Endothelial cell of umbilical vein (primary cell): ENCODE results near the gene CYP1A1. TPM values are rescaled to one million over a fixed set of nuclear protein-coding genes. Genes with fewer than 3 reads are reported as not detected.

ENCODE experiments used
- BruUV-seq: library from RNA; stranded (reverse); fragments of 400-500 nt; replicated peaks from 2 replicates; lab custom pipeline; 2021; lab: Mats Ljungman, UMichigan
- CTCF ChIA-PET: fragments of 300-600, 350-600 bp; sonication (Branson Sonifier 250); formaldehyde crosslinking; loops from one replicate; lab custom pipeline; 2021; ENCODE audit warnings: antibody characterized with exemption, inconsistent platforms; lab: Charles Lee
- POLR2A ChIA-PET: fragments of 300-600, 350-600 bp; sonication (Branson Sonifier 250); formaldehyde crosslinking; loops from one replicate; lab custom pipeline; 2021; ENCODE audit warnings: antibody characterized with exemption, inconsistent platforms; lab: Charles Lee
- DNase-seq: peaks from one replicate; pipeline ENCODE4 v3.0.0-alpha.2; 2011; ENCODE audit warnings: low read depth, low spot score
- FAIRE-seq: peaks from 2 replicates; lab custom pipeline; 2011; peaks lifted over from hg19 to GRCh38; lab: Jason Lieb, UNC
- H2AFZ ChIP-seq: 2 replicates; pipeline ENCODE4 v1.6.0; 2012; ENCODE audit warnings: low read depth, low read length, control low read depth, inconsistent platforms
- H3K27ac ChIP-seq: 2 replicates; pipeline ENCODE4 v1.5.1; 2011; ENCODE audit warnings: low read depth, mild to moderate bottlenecking, control low read depth, low read length, moderate library complexity; ENCODE audit not compliant: insufficient read depth
- H3K27me3 ChIP-seq, 2 experiments: 2 replicates each; pipeline versions ENCODE4 v1.6.0 to v1.6.1; 2011; ENCODE audit warnings: low read length in 2 of 2, mixed read lengths in 1 of 2; ENCODE audit not compliant: control insufficient read depth in 2 of 2, insufficient read depth in 2 of 2
- H3K36me3 ChIP-seq, 2 experiments: 2 replicates in 1 of 2; 3 replicates in 1 of 2; pipeline ENCODE4 v1.5.1; 2011; ENCODE audit warnings: low read length in 2 of 2, mild to moderate bottlenecking in 1 of 2, moderate library complexity in 1 of 2; ENCODE audit not compliant: control insufficient read depth in 2 of 2, insufficient read depth in 2 of 2; ENCODE audit errors: extremely low read depth in 1 of 2
- H3K4me1 ChIP-seq: 3 replicates; pipeline ENCODE4 v1.5.1; 2011; ENCODE audit warnings: mild to moderate bottlenecking, low read length; ENCODE audit not compliant: control insufficient read depth, insufficient read depth; ENCODE audit errors: extremely low read depth
- H3K4me2 ChIP-seq: 2 replicates; pipeline ENCODE4 v1.6.1; 2011; ENCODE audit warnings: low read length, control low read depth, mixed read lengths; ENCODE audit not compliant: insufficient read depth
- H3K4me3 ChIP-seq, 3 experiments: fragments of 200-600 bp in 1 of 3; sonication (generic), shearing (Covaris generic) in 1 of 3; replicated peaks in 1 of 3; 2 replicates each; pipeline ENCODE4 v1.5.1; 2011 to 2016; ENCODE audit warnings: control low read depth in 3 of 3, low read length in 3 of 3, mild to moderate bottlenecking in 2 of 3, inconsistent platforms in 1 of 3, low read depth in 1 of 3, moderate library complexity in 1 of 3; ENCODE audit not compliant: insufficient read depth in 1 of 3
- H3K79me2 ChIP-seq: 2 replicates; pipeline ENCODE4 v1.6.0; 2012; ENCODE audit warnings: low read length, inconsistent platforms; ENCODE audit not compliant: control insufficient read depth, insufficient read depth
- H3K9ac ChIP-seq: replicated peaks from 2 replicates; pipeline ENCODE3; 2011; ENCODE audit warnings: low read length, control low read depth; ENCODE audit not compliant: insufficient read depth; ENCODE audit errors: extremely low read depth
- H3K9me1 ChIP-seq: replicated peaks from 3 replicates; pipeline ENCODE4 v1.6.0; 2011; ENCODE audit warnings: mild to moderate bottlenecking, low read length; ENCODE audit not compliant: control insufficient read depth, insufficient read depth; ENCODE audit errors: extremely low read depth
- H3K9me3 ChIP-seq: replicated peaks from 2 replicates; pipeline ENCODE4 v1.5.1; 2012; ENCODE audit warnings: low read length, inconsistent platforms; ENCODE audit not compliant: control insufficient read depth, insufficient read depth
- H4K20me1 ChIP-seq: replicated peaks from 2 replicates; pipeline ENCODE3; 2011; ENCODE audit warnings: mild to moderate bottlenecking, low read length; ENCODE audit not compliant: control insufficient read depth, insufficient read depth; ENCODE audit errors: extremely low read depth
- EZH2 ChIP-seq: IDR thresholded peaks from 2 replicates; pipeline ENCODE4 v1.6.1; 2012; ENCODE audit warnings: borderline replicate concordance, low read depth, mild to moderate bottlenecking, moderate library complexity, low read length, inconsistent platforms; ENCODE audit not compliant: severe bottlenecking
- FOS ChIP-seq: IDR thresholded peaks from 2 replicates; pipeline ENCODE4 v1.6.1; 2011; ENCODE audit warnings: mild to moderate bottlenecking, low read length, moderate library complexity, borderline replicate concordance; ENCODE audit not compliant: insufficient read depth
- GATA2 ChIP-seq: IDR thresholded peaks from 2 replicates; pipeline ENCODE4 v1.7.0; 2011; ENCODE audit warnings: low read depth, mild to moderate bottlenecking, moderate library complexity, mixed read lengths, low read length; ENCODE audit not compliant: insufficient read length, insufficient read depth
- JUN ChIP-seq: IDR thresholded peaks from 2 replicates; pipeline ENCODE4 v1.6.1; 2011; ENCODE audit warnings: borderline replicate concordance, low read depth; ENCODE audit not compliant: insufficient read length, insufficient read depth
- MAX ChIP-seq: IDR thresholded peaks from 2 replicates; pipeline ENCODE4 v1.6.1; 2011; ENCODE audit not compliant: insufficient read depth, insufficient read length
- MYC ChIP-seq: IDR thresholded peaks from one replicate; pipeline ENCODE4 v1.6.1; 2011; ENCODE audit warnings: mild to moderate bottlenecking, low read depth, low read length
- POLR2A ChIP-seq: IDR thresholded peaks from 2 replicates; pipeline ENCODE4 v1.6.1; 2012; ENCODE audit warnings: low read depth, mild to moderate bottlenecking, control low read depth, low read length
- POLR2AphosphoS5 ChIP-seq: IDR thresholded peaks from 2 replicates; pipeline ENCODE4 v1.6.1; 2012; ENCODE audit warnings: low read depth, mild to moderate bottlenecking, control low read depth, low read length, moderate library complexity; ENCODE audit not compliant: insufficient read depth
- dilution Hi-C: fragments of 300-500 bp; cut with MboI; formaldehyde crosslinking; loops from one replicate; pipeline ENCODE4 v1.15.0; 2019; ENCODE audit warnings: low sequenced_read_pairs; ENCODE audit not compliant: extremely low pct_ligation_motif_present
- intact Hi-C: fragments of 100-400 bp; cut with micrococcal nuclease; formaldehyde crosslinking; loops from one replicate; pipeline ENCODE4 v1.10.0; 2022
- polyA plus RNA-seq, 4 experiments: library from polyadenylated mRNA; depleted of rRNA in 3 of 4; stranded (reverse) in 3 of 4; unstranded in 1 of 4; fragments of >200 nt; gene quantifications; 2 replicates each; pipeline versions ENCODE4 v1.2.1 to v1.2.3, GENCODE V29; 2011 to 2012; ENCODE audit warnings: missing spikeins in 1 of 4
- total RNA-seq: library from RNA; stranded (reverse); gene quantifications from 2 replicates; pipeline ENCODE4 v1.2.3, GENCODE V29; 2021
- TF ChIP-seq, protein P1 (sequence below), 2 donors: IDR thresholded peaks; 1 replicate in 1 of 2; 2 replicates in 1 of 2; pipeline ENCODE4 v1.5.1; 2011; ENCODE audit warnings: low read length in 2 of 2, mild to moderate bottlenecking in 2 of 2, moderate library complexity in 2 of 2, control low read depth in 1 of 2, inconsistent platforms in 1 of 2, low read depth in 1 of 2; ENCODE audit not compliant: insufficient read depth in 1 of 2; ENCODE audit errors: extremely low read depth in 1 of 2

The CYP1A1 gene
- total and polyA plus RNA-seq, 2 donors (not counting 3 experiments of a cell fraction or from before 2014, with no cell fraction given) = 7.6 to 13.1 TPM

DNA sequence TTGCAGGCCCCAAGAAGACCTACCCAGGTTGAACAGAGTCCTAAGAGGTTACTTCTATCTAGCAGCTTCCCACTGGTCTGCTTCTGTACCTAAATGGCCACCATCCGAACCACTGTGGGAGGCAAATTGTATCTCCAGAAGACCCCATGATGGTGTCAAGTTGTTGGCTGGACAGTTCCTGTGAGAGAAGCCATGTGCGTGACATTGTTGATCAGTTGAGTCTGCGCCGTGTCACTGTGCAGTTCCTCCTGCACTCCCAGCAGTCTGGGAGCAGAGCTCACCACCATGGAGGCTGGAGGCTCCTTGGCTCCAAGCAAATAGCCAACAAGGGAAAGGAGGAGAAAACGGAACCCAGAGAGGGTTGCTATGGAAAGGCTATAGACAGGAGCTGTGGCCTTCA, 7.5 kb upstream of the CYP1A1 start:
- Histone ChIP-seq H3K9me3 (no peaks in the 10 kb centered on the region), H3K4me3 (no peak overlapping the region), H3K36me3 (no peaks in the 10 kb centered on the region), H3K9ac (no peak overlapping the region), H3K9me1 (no peaks in the 10 kb centered on the region), H2AFZ (no peak overlapping the region), H3K79me2 (no peaks in the 10 kb centered on the region), H3K27ac (no peak overlapping the region), H3K4me2 (no peak overlapping the region), H3K27me3 (peaks cover 3 to 8% of the 10 kb centered on the region in 2 experiments), H3K4me1 (no peaks in the 10 kb centered on the region), H4K20me1 (no peaks in the 10 kb centered on the region)
- dilution Hi-C loops (no loop called here), intact Hi-C loops (no loop called here)
- no peak for DNase-seq
- ChIA-PET POLR2A (no interaction called here), CTCF (interaction anchor here (0.7 kb wide), 1 partner anchor 98 kb away, joined by 3 read pairs; no protein-coding TSS in a partner anchor)
- TF ChIP-seq FOS (no peak), MYC (no peak), POLR2AphosphoS5 (no peak), MAX (no peak), JUN (no peak), EZH2 (no peak), POLR2A (no peak), GATA2 (no peak)
- TF ChIP-seq, protein P1, sequence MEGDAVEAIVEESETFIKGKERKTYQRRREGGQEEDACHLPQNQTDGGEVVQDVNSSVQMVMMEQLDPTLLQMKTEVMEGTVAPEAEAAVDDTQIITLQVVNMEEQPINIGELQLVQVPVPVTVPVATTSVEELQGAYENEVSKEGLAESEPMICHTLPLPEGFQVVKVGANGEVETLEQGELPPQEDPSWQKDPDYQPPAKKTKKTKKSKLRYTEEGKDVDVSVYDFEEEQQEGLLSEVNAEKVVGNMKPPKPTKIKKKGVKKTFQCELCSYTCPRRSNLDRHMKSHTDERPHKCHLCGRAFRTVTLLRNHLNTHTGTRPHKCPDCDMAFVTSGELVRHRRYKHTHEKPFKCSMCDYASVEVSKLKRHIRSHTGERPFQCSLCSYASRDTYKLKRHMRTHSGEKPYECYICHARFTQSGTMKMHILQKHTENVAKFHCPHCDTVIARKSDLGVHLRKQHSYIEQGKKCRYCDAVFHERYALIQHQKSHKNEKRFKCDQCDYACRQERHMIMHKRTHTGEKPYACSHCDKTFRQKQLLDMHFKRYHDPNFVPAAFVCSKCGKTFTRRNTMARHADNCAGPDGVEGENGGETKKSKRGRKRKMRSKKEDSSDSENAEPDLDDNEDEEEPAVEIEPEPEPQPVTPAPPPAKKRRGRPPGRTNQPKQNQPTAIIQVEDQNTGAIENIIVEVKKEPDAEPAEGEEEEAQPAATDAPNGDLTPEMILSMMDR (IDR thresholded peaks at IDR 0.05; ENCODE audit: extremely low read depth in 1 of 2, insufficient read depth in 1 of 2, low read depth in 1 of 2, low read length in 2 of 2) = no peak
- no TSS peak for BruUV-seq
- FAIRE-seq = no peak
